ENCODE data around the gene RFLNA. TPM values are rescaled to one million over a fixed set of nuclear protein-coding genes. Genes with fewer than 3 reads are reported as not detected.

Gene RFLNA
- total RNA-seq, 4 donors from 2014 or later, result 3.9 to 13.7 TPM; not detected in 2

GRCh38 chr12:124306686-124307555 is 12.0 kb downstream of the RFLNA start:
- intact Hi-C loops (cut with DNase I; ENCODE audit: low total_unique reads), result no loop called here
- H3K27ac ChIP-seq, result no peak overlapping the region
- TF ChIP-seq POLR2A (IDR thresholded peaks at IDR 0.05), result no peak
- TF ChIP-seq, protein P1, sequence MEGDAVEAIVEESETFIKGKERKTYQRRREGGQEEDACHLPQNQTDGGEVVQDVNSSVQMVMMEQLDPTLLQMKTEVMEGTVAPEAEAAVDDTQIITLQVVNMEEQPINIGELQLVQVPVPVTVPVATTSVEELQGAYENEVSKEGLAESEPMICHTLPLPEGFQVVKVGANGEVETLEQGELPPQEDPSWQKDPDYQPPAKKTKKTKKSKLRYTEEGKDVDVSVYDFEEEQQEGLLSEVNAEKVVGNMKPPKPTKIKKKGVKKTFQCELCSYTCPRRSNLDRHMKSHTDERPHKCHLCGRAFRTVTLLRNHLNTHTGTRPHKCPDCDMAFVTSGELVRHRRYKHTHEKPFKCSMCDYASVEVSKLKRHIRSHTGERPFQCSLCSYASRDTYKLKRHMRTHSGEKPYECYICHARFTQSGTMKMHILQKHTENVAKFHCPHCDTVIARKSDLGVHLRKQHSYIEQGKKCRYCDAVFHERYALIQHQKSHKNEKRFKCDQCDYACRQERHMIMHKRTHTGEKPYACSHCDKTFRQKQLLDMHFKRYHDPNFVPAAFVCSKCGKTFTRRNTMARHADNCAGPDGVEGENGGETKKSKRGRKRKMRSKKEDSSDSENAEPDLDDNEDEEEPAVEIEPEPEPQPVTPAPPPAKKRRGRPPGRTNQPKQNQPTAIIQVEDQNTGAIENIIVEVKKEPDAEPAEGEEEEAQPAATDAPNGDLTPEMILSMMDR (IDR thresholded peaks at IDR 0.05), result no peak
- no peaks in the 10 kb centered on the region for H3K36me3 ChIP-seq
- DNase-seq, result no peak
- H3K4me1 ChIP-seq, result no peaks in the 10 kb centered on the region
- H3K4me3 ChIP-seq, result no peak overlapping the region
- no peaks in the 10 kb centered on the region for H3K9me3 ChIP-seq
- H3K27me3 ChIP-seq, result no peaks in the 10 kb centered on the region

DNA sequence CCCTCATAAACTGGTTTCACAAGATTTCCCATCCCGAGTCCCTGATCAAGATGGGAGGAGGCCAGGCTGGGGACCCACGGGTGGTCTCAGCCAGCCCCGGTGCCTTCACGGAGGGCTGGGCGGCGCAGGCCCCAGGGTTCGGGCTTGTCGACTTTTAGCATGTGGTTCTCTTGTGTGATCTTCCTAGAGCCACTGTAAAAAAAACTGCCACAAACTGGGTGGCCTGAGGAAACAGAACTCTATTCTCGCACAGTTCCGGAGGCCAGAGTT is 12.6 kb downstream of the RFLNA start:
- no peak for TF ChIP-seq POLR2A (IDR thresholded peaks at IDR 0.05)
- TF ChIP-seq, protein P1 (IDR thresholded peaks at IDR 0.05), result no peak
- no peak for DNase-seq

GRCh38 chr12:124308741-124309140 is 13.8 kb downstream of the RFLNA start:
- Histone ChIP-seq H3K27me3 (no peaks in the 10 kb centered on the region), H3K27ac (no peak overlapping the region), H3K4me3 (no peak overlapping the region), H3K4me1 (no peaks in the 10 kb centered on the region), H3K9me3 (no peaks in the 10 kb centered on the region), H3K36me3 (no peaks in the 10 kb centered on the region)
- TF ChIP-seq POLR2A (IDR thresholded peaks at IDR 0.05), result no peak
- TF ChIP-seq, protein P1 (IDR thresholded peaks at IDR 0.05), result no peak
- intact Hi-C loops (cut with DNase I; ENCODE audit: low total_unique reads), result no loop called here
- DNase-seq, result no peak

More for the DNA sequence above, 12.6 kb downstream of the RFLNA start:
- intact Hi-C loops (cut with DNase I; ENCODE audit: low total_unique reads), result no loop called here
- Histone ChIP-seq H3K27ac (no peak overlapping the region), H3K36me3 (no peaks in the 10 kb centered on the region), H3K9me3 (no peaks in the 10 kb centered on the region), H3K27me3 (no peaks in the 10 kb centered on the region), H3K4me1 (no peaks in the 10 kb centered on the region), H3K4me3 (no peak overlapping the region)

DNA sequence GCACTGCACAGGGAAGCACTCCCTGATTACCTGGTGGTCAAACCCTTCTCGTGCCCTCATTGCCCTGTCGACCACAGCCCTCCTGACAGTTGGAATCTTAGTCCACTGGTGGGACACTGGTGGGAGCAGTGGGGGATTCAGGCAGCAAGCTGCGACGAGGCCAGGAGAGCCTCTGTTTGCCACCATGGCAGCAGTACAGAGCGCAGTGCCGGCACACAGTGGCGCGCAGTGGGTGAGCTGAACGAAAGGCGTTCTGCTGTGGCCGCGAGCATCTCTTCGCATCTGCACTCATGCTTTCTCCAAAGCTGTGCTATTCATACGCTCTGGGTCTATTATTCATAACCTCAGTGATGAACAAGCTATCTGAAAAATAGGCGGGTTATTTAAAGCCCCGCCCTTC is 14.3 kb downstream of the RFLNA start:
- Histone ChIP-seq H3K4me3 (no peak overlapping the region), H3K4me1 (no peaks in the 10 kb centered on the region), H3K9me3 (no peaks in the 10 kb centered on the region), H3K36me3 (no peaks in the 10 kb centered on the region), H3K27ac (no peak overlapping the region), H3K27me3 (no peaks in the 10 kb centered on the region)
- intact Hi-C loops (cut with DNase I; ENCODE audit: low total_unique reads), result no loop called here
- DNase-seq, result no peak
- TF ChIP-seq, protein P1 (IDR thresholded peaks at IDR 0.05), result no peak
- no peak for TF ChIP-seq POLR2A (IDR thresholded peaks at IDR 0.05)

DNA sequence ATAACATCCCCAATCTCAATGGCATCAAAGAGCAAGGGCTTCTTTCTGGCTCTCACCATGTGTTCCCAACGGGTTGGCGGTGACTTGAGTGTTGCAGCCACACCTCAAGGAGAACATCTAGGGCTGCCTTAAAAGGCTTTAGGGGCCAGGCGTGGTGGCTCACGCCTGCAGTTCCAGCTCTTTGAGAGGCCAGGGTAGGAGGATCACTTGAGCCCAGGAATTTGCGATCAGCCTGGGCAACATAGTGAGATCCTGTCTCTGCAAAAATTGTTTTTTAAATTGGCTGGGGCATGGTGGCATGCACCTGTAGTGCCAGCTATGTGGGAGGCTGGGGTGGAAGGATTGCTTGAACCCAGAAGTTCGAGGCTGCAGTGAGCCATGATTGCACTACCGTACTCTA is 14.9 kb downstream of the RFLNA start:
- intact Hi-C loops (cut with DNase I; ENCODE audit: low total_unique reads), result loop anchor here (10.0 kb wide), 1 partner anchor 255 kb away; no protein-coding TSS in a partner anchor

More for the DNA sequence above, 14.9 kb downstream of the RFLNA start:
- Histone ChIP-seq H3K4me1 (no peaks in the 10 kb centered on the region), H3K27me3 (no peaks in the 10 kb centered on the region), H3K4me3 (no peak overlapping the region), H3K9me3 (no peaks in the 10 kb centered on the region), H3K27ac (no peak overlapping the region), H3K36me3 (no peaks in the 10 kb centered on the region)
- DNase-seq, result no peak
- TF ChIP-seq, protein P1 (IDR thresholded peaks at IDR 0.05), result no peak
- no peak for TF ChIP-seq POLR2A (IDR thresholded peaks at IDR 0.05)

Data from uterus (tissue), 4 donors.